Fibroblast of mammary gland (primary cell): Measurements from ENCODE around the gene OR6Y1.

Experiments
- DNase-seq: peaks from one replicate; pipeline ENCODE4 v3.0.0-alpha.2; 2010; ENCODE audit warnings: low read depth
- H3K4me3 ChIP-seq: 2 replicates; pipeline ENCODE4 v1.5.1; 2011; ENCODE audit warnings: low read depth, mild to moderate bottlenecking, low read length, moderate library complexity; ENCODE audit not compliant: control insufficient read depth
- CTCF ChIP-seq: conservative IDR thresholded peaks from 2 replicates; pipeline ENCODE4 v1.5.1; 2011; ENCODE audit warnings: low read depth, low read length, inconsistent platforms; ENCODE audit not compliant: control insufficient read depth, insufficient read depth

The OR6Y1 gene

GRCh38 chr1:158572226-158572625 is 18.0 kb upstream of the OR6Y1 start:
- no peak for DNase-seq
- no peak overlapping the region for H3K4me3 ChIP-seq
- TF ChIP-seq CTCF, result no peak

- H3K4me3 ChIP-seq, result no peak within 1 kb of the TSS
- DNase-seq, result no peak
- no peak for TF ChIP-seq CTCF
These were observed 16.3 kb upstream of the OR6Y1 start, which contains the start of gene OR6P1 for GRCh38 chr1:158570480-158570879. OR6P1 (minus strand) TSS chr1:158570580; CDS start chr1:158563604, 6,976 bp downstream.

GRCh38 chr1:158564608-158565007 is 10.4 kb upstream of the OR6Y1 start:
- H3K4me3 ChIP-seq, result no peak overlapping the region
- no peak for DNase-seq
- no peak for TF ChIP-seq CTCF

- TF ChIP-seq CTCF, result no peak
- no peak for DNase-seq
- H3K4me3 ChIP-seq, result no peak overlapping the region
These were observed 9.6 kb upstream of the OR6Y1 start for GRCh38 chr1:158563853-158564252.

GRCh38 chr1:158559696-158560095 is 5.5 kb upstream of the OR6Y1 start:
- TF ChIP-seq CTCF, result no peak
- no peak for DNase-seq
- no peak overlapping the region for H3K4me3 ChIP-seq

- no peak for DNase-seq
- TF ChIP-seq CTCF, result no peak
- no peak overlapping the region for H3K4me3 ChIP-seq
These were observed 1.9 kb downstream of the OR6Y1 start for GRCh38 chr1:158552296-158552695.

- no peak overlapping the region for H3K4me3 ChIP-seq
- no peak for TF ChIP-seq CTCF
- DNase-seq, result no peak
These were observed 6.7 kb downstream of the OR6Y1 start for GRCh38 chr1:158547533-158547932.
